GM21786 (cell line): Measurements from ENCODE around the gene TSSK6.

Experiments
- ATAC-seq: cut with Tn5 transposase; IDR thresholded peaks from one replicate; pipeline ENCODE4 v1.9.1; 2021; ENCODE audit not compliant: unreplicated experiment

Gene TSSK6

DNA sequence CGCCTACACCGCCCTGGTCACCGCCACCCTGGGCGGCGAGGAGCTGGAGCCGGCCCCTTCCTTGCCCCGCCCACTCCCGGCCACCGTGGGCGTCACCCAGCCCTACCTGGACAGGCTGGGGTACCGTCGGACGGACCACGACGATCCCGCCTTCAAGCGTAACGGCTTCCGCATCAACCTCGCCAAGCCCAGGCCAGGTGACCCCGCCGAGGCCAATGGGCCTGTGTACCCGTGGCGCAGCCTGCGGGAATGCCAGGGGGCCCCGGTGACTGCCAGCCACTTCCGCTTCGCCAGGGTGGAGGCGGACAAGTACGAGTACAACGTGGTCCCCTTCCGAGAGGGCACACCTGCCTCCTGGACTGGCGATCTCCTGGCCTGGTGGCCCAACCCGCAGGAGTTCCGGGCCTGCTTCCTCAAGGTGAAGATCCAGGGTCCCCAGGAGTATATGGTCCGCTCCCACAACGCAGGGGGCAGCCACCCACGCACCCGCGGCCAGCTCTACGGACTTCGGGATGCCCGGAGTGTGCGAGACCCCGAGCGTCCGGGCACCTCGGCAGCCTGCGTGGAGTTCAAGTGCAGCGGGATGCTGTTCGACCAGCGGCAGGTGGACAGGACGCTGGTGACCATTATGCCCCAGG, 29.7 kb upstream of the TSSK6 start:
- ATAC-seq = no peak

GRCh38 chr19:19544257-19544953, 29.1 kb upstream of the TSSK6 start:
- ATAC-seq = no peak

DNA sequence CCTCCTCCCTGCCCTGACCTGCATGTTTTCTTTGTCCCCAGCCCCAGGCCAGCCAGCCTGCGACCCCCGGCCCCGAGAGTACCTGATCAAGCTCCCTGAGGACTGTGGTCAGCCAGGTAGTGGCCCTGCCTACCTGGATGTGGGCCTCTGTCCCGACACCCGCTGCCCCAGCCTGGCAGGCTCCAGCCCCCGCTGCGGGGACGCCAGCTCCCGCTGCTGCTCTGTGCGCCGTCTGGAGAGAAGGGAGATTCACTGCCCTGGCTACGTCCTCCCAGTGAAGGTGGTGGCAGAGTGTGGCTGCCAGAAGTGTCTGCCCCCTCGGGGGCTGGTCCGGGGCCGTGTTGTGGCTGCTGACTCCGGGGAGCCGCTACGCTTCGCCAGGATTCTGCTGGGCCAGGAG, 28.3 kb upstream of the TSSK6 start:
- ATAC-seq = no peak

DNA sequence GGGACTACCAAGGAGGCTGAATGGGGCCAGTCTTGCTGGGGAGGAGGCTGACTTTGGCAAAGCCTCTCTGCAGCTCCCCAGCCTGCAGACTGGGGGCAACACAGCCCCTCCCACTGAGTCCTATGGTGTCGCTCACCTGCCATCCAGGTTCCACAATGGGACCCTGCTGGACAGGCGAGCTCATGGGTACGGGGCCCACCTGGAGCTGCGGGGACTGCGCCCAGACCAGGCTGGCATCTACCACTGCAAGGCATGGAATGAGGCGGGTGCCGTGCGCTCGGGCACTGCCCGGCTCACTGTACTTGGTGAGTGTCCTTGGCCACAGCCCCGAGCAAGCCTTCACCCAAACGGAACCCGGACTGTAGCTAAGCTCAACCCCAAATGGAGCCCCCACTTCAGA, 27.8 kb upstream of the TSSK6 start:
- no peak for ATAC-seq

DNA sequence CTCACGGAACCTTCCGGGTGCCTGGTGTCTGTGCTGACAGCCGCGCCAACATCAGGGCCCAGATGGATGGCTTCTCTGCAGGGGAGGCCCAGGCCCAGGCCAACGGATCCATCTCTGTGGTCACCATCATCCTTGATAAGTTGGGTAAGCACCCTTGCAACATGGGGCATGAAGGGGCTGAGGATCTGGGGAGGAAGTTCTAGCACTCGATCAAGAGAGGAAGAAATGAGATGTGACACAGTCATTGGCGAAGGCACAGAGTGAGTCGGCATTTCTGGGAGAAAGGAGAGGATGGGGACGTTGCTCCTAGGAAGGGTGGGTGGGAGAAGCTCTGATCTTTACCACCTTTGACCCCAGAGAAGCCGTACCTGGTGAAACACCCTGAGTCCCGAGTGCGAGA, 27.2 kb upstream of the TSSK6 start:
- ATAC-seq = no peak

DNA sequence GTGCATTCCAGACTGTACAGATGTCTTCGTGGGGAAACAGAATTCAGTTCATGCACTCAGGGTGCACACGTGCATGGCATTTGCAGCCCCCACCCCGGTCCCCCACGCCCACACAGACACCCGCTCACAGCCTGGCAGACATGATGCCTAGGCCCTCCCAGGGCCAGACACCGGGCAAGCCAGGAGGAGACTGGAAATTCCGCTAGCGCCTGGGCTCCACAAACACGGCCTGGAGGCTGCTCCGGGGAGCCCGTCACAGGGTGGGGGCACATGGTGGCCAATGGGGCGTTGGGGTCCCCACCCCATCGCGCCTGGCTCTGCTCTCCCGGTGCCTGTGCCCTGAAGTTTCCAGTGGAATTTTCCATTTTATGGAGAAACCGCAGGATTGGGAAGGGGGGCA, 26.3 kb upstream of the TSSK6 start:
- no peak for ATAC-seq

GRCh38 chr19:19540715-19541515, 25.6 kb upstream of the TSSK6 start:
- no peak for ATAC-seq

DNA sequence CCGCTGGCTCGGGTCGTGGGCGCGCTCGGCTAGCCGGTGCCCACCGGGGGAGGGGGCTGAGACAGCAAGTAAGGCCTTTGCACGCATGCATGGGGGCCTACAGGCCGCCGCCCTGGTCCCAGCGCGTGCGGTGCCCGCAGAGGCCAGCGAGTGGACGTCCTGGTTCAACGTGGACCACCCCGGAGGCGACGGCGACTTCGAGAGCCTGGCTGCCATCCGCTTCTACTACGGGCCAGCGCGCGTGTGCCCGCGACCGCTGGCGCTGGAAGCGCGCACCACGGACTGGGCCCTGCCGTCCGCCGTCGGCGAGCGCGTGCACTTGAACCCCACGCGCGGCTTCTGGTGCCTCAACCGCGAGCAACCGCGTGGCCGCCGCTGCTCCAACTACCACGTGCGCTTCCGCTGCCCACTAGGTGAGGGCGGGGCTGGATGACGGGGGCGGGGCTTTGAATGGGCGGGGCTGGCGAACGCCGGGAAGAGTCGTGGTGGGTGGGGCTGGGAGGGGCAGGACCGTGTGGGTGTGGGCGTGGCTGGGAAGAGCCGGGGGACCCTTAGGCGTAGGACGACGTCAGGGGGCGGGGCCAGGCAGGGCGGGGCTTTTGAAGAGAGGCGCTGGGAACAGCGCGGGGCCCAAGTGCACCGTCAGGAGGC, 24.8 kb upstream of the TSSK6 start:
- no peak for ATAC-seq

- no peak for ATAC-seq
Measured at GRCh38 chr19:19539698-19540063, 24.3 kb upstream of the TSSK6 start.

DNA sequence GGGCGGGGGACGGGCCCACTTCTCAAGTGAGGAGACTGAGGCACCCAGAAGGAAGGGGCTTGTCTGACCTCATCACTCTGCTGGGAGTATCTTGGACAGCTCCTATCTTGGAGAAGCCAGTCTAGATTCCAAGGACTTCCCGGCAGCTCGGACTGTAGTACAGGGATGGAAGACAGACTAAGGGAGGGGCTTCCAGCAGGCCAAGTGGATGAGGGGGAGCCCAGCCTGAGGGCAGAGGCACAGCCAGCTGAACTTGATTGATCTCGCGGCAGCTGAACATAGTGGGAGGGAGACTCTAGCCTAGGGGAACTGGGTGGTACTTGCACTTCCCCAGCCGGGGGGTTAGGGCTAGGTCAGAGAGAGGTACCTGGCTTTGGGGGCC, 23.4 kb upstream of the TSSK6 start:
- no peak for ATAC-seq

DNA sequence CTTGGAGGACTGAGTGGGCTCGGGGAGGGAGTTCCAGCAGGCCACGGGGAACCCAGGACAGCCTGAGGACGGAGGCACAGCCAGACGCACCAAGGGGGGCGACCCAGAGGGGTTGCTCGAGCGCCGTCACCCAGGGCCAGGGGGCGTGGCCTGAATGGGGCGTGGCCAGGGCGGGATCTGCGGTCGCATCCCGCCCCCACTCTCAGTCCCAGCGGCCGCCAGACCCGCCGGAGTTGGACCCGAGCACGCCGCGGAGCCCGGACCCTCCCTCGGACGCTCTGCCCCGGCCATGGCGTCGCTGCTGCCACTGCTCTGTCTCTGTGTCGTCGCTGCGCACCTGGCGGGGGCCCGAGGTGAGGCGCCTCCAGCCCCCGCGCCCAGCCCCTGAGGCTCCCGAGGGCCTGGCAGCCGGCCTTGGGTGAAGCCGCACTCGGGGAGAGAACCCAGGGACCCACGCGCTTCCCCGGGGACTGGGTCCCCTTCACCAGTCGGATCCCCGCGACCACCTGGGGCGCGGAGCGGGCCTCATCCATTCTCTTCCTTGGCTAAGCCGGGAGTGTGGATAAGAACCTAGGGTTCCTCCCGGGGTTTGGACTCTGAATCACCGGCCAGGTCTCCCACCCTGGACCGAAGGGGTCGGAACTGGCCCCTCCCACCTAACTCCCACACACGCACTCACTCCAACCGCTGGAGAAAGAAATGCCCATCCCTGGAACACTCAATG, 22.9 kb upstream of the TSSK6 start, which contains the start of gene CILP2:
TSS of gene CILP2 (plus strand) at position 205 of the 724 bp plus-strand sequence. CDS start at position 290, 85 bp downstream.
- no peak for ATAC-seq

- ATAC-seq = no peak
Measured at GRCh38 chr19:19537075-19538048, 22.0 kb upstream of the TSSK6 start.

- ATAC-seq = no peak
Measured at GRCh38 chr19:19535311-19536191, 20.2 kb upstream of the TSSK6 start.

- ATAC-seq = no peak
Measured at GRCh38 chr19:19534556-19535265, 19.4 kb upstream of the TSSK6 start.

DNA sequence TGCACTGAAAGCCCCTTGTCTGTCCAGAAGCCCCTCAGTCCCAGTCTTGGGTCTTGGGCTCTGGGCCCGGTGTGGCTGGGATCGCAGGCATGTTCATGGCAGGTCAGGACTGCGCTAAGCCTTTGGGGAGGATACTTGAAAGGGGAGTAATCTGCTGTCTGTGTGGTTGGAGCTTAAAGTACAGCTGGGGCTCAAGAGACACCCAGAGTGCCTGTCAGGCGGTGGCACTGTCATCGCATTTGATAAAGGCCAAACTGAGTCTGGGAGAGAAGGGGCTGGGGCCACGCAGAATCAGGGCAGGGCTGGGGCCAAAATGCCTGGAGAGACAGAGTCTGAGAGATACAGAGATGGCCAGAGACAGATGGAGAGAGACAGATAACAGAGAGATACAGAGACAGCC, 18.5 kb upstream of the TSSK6 start:
- ATAC-seq = no peak

- no peak for ATAC-seq
Measured at GRCh38 chr19:19532806-19533701, 17.7 kb upstream of the TSSK6 start.
